Activated CD4-positive, alpha-beta T cell treated with anti-CD3 and anti-CD28 coated beads, Interleukin-2, amount 50 U/mL, for 24 hours (primary cell): ENCODE results near the gene APEH.

Experiments
- DNase-seq, 2 donors: peaks; one replicate each; pipeline ENCODE4 v3.0.0-alpha.2; 2020; ENCODE audit warnings: low read depth in 1 of 2, low spot score in 1 of 2

The APEH gene

DNA sequence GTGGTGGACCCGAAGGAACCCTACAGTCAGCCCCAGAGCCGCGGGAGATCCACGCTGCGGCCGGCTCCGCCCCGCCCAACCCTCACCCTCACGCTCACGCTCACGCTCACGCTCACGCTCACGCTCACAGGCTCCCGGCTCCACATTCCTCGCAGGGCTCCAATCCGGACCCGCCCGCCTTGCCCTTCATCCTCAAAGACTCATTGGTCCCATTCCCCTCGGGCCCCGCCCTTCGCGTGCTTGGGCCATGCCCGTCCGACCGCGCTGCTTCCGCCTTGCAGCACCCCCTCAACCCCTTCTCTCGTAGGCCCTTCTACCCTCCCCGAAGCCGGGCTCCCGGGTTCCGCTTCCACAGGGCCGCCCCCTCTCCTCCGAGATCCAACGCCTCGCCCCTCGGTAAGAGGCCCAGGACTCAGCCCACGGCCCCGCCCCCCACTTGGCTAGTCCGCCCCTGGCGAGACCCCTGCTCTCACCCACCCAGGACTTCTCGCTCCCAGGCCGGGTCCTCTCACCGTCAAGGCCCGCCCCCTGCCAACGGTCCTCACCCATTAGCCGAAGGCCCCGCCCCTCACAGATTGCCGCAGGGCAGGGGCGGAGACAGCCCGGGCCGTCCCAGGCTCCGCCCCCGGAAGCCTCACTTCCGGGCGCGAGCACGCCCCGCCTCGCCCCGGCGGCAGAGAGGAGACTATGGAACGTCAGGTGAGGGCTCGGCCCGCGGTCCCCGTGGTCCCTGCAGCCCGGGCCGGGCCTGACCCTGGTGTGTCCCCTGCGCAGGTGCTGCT lies at the start of gene APEH:
Gene APEH (plus strand): TSS at position 637 of the 782 bp plus-strand sequence. CDS start 51 bp downstream, at position 688.
- DNase-seq = peak; percentile 94 to 99

GRCh38 chr3:49625071-49625470 lies 49.1 kb upstream of the APEH start:
- no peak for DNase-seq

- no peak for DNase-seq
These were observed 48.0 kb upstream of the APEH start for GRCh38 chr3:49626101-49626581.

DNA sequence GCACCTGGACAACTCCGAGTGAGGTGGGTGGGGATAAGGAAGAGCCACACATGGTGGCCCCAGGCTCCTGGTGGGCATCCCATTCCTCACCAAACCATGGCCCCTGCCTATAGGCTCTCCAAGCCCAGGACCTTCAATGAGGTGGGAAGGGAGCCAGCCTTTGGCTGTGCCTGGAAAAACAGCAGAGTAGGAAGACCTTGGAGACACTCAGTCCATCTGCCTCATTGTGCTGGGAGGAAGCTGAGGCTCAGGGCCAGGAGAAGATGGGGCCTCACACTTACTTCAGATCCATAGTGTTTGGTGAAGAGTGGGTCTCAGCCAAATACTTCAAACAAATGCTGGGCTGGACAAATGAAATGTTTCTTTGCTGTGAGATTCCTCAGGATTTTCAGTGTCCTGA lies 47.4 kb upstream of the APEH start:
- DNase-seq = no peak

DNA sequence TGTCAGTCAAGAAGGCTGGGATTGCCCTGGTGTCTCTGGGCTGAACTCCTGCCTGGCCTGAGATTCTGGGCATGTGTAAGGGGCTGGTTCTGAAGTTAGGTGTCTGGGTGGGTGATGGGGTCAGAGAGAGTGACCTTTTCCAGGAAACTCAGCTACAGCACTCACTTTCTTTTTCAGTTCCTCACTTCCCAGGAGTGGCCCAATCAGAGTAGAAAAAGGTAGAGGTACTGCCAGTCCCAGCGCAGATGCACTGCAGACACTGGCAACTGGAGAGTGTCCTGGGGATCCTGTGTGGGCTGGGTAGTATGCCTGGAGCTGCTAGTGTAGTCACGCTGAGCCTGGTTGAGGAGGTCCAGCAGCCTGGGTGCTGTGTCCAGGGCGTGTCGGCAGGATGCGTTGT lies 46.5 kb upstream of the APEH start:
- DNase-seq = no peak

GRCh38 chr3:49628249-49628648 lies 45.9 kb upstream of the APEH start:
- no peak for DNase-seq

GRCh38 chr3:49629451-49629850 lies 44.7 kb upstream of the APEH start:
- DNase-seq = no peak

GRCh38 chr3:49629866-49630265 lies 44.3 kb upstream of the APEH start:
- DNase-seq = no peak

- no peak for DNase-seq
These were observed 43.4 kb upstream of the APEH start for GRCh38 chr3:49630784-49631183.

GRCh38 chr3:49634736-49635135 lies 39.4 kb upstream of the APEH start:
- no peak for DNase-seq

- no peak for DNase-seq
These were observed 37.1 kb upstream of the APEH start for GRCh38 chr3:49636883-49637609.

- DNase-seq = no peak
These were observed 35.7 kb upstream of the APEH start for GRCh38 chr3:49638445-49638844.

- DNase-seq = no peak
These were observed 34.6 kb upstream of the APEH start for GRCh38 chr3:49639551-49639950.

- DNase-seq = no peak
These were observed 32.9 kb upstream of the APEH start for GRCh38 chr3:49641292-49641691.

GRCh38 chr3:49641921-49642707 lies 32.0 kb upstream of the APEH start:
- no peak for DNase-seq

DNA sequence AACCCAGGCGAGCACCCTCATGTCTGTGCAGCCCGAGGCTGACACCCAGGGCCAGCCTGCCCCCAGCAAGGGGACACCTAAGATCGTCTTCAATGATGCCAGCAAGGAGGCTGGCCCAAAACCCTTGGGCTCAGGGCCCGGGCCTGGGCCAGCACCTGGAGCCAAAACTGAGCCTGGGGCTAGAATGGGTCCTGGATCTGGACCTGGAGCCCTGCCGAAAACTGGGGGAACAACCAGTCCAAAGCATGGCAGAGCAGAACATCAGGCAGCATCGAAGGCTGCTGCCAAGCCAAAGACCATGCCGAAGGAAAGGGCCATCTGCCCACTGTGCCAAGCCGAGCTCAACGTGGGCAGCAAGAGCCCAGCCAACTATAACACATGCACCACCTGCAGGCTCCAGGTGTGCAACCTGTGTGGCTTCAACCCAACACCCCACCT lies 31.4 kb upstream of the APEH start:
- DNase-seq = no peak

GRCh38 chr3:49644684-49645083 lies 29.5 kb upstream of the APEH start:
- no peak for DNase-seq

DNA sequence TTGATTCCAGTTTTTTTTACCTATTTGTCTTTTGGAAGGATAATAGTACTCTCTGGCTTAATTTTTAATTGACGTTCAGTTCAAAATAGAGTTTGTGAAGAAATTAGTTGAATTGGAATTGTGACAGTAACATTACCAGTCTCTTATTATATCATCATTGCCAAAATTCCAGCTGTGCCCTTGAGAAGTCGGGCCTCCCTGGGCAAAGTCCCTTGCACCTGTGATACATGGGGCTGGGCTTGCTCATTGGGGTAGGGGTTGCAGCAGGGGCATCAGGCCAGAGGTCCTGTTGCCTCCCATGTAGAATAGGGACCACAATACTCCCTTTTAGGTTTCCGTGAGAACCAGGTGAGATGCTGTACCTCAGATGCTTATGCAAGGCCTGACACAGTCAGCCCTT lies 27.9 kb upstream of the APEH start:
- DNase-seq = no peak

DNA sequence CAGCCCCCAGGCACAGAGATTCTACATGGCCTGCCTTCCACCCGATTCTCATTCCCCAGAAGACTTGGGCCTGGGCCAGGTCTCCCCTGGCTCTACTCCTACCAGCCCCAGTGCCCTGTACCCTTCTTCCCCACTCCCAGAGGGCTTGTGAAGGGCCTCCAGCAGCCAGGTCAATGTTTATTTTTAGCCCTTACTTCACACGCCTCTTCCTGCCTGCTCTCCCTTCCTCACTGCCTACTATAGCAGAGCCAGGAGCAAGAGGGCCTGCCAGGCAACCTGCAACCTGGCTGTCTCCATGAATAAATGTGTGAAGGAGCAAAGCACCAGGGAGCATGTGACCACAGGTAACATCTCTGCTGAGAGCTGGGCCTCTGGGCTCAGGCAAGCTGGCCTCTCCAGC lies 26.4 kb upstream of the APEH start:
- no peak for DNase-seq

- no peak for DNase-seq
These were observed 25.7 kb upstream of the APEH start for GRCh38 chr3:49648354-49649019.

DNA sequence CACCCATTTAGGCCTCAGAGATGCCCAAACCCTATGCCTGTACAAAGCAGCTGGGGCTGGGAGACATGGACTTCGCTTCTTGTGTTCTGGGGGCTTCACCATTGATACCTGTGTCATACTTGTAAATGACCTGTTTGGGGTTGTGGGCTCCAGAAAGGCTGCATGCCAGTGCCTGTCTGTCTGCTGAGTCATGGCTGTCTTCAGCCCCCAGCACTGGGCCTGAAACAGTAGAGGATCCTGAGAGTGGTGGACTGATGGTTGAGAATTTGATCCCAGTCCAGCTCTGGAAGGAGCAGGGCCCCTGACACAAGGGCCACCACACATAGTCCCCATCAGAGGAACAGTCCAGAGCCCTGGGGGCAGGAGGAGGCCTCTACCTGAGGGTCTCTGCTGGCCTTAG lies 24.6 kb upstream of the APEH start:
- no peak for DNase-seq
